HG03039 (cell line): ENCODE results near the gene LRFN3.
"Not testable (repeated sequence)": the region's sequence is repeated elsewhere in the genome, so short reads cannot be mapped to it uniquely, and the experiment has no call there.

ENCODE experiments used
- ATAC-seq: cut with Tn5 transposase; IDR thresholded peaks from one replicate; pipeline ENCODE4 v1.9.1; 2021; ENCODE audit warnings: mild to moderate bottlenecking, moderate library complexity; ENCODE audit not compliant: unreplicated experiment

The LRFN3 gene

GRCh38 chr19:35973487-35973886, 37.3 kb downstream of the LRFN3 start:
- no peak for ATAC-seq

DNA sequence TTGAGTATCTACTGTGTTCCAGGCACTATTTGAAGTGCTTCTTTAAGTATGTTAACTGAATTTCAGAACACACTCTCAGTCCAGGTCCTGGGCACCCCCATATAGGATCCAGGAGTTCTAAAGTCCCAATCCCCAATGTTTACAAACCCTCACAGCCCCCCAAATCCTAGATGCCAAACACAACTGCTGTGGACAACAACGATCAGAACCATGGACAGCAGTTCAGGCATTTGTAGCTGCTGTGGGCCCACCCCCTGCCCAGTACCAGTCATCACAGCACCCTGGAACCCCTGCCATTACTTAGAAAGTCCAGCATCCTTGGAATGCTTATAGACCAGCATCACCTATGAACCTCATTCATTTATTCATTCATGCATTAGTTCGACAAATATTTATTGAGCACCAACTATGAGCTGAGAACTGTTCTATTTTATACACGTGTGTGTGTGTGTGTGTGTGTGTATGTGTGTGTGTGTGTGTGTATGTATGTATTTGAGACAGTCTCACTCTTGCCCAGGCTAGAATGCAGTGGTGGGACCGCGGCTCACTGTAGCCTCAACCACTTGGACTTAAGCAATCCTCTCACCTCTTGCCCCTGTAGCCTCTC, 39.5 kb downstream of the LRFN3 start:
- ATAC-seq = no peak

- no peak for ATAC-seq
Measured at GRCh38 chr19:35977446-35978222, 41.5 kb downstream of the LRFN3 start.

GRCh38 chr19:35978271-35978670, 42.1 kb downstream of the LRFN3 start:
- ATAC-seq = no peak

DNA sequence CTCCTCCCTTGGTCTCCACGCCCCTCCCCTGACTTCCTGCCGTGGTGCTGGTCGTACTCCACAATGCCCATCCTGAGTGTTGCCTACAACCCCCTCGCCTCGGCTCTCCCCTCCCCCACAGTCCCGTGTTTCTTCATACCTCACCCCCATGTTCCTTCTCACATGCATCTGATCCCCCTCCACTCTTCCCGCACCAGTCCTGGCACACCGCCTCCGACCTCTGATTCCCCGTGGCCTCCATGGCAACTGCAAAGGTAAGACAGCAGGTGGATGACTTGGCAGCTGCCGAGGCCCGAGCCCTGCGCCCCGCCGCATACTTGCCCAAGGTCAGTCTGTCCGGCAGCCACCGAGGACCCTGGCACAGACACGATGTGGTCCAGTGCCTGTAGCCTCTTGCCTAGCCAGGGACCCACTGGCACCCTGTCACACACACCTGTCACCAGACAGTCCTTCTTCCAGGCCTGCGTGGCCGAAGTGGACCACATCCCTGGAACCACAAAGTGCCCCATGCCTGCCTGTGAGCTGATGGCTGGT, 42.7 kb downstream of the LRFN3 start:
- no peak for ATAC-seq

DNA sequence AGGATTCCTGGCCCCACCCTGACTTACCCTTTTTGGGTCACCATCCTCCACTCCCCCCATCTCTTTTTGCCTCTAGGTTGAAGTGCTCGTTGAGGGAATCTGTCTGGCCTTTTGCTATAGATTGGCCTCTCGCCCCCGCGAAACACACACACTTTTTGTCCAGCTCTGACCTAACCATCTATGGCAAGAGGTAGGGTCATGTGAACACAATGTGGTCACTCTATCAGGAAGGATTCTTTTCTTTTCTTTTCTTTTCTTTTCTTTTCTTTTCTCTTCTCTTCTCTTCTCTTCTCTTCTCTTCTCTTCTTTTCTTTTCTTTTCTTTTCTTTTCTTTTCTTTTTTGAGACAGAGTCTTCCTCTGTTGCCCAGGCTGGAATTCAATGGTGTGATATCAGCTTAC, 44.8 kb downstream of the LRFN3 start:
- ATAC-seq = not testable (repeated sequence)

DNA sequence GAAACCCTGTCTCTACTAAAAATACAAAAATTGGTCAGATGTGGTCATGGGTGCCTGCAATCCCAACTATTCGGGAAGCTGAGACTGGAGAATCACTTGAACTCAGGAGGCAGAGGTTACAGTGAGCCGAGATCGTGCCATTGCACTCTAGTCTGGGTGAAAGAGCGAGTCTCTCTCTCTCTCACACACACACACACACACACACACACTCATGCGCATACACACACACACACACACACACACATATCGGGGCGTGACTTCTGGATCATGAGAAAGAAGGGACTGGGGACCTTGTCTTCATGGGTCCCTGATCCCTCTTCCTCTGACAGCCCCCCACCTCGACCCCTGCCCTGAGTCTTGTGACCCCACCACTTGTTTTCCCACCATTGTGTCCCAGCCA, 47.0 kb downstream of the LRFN3 start:
- no peak for ATAC-seq

DNA sequence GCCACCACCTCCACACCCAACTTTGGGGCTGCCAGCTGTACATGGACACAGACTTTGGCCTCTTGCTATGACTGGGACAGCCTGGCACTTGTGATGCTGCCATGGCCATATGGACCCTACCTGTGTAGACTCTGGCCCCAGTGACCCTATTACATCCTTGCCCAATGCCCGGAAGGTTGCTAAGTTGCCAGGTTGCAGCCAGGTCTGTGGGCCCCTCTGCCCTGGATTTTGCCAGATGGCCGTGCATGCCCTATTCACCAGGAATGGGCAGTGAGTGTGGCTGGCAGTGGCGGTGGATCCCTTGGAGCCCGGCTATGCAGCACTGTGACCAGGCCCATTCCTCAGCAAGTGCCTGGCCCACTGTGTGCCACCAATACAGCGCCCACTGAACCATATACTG, 49.9 kb downstream of the LRFN3 start:
- no peak for ATAC-seq

- no peak for ATAC-seq
Measured at GRCh38 chr19:35986664-35987570, 50.7 kb downstream of the LRFN3 start.

DNA sequence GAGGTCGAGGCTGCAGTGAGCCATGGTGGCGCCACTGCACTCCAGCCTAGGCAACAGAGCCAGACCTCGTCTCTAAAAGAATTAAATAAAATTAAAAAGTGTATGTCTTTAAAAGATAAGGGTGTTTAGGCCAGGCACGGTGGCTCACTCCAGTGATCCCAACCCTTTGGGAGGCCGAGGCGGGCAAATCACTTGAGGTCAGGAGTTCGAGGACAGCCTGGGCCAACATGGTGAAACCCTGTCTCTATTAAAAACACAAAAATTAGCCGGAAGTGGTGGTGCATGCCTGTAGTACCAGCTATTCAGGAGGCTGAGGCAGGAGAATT, 51.4 kb downstream of the LRFN3 start:
- ATAC-seq = no peak

GRCh38 chr19:35988824-35989223, 52.6 kb downstream of the LRFN3 start:
- ATAC-seq = no peak

DNA sequence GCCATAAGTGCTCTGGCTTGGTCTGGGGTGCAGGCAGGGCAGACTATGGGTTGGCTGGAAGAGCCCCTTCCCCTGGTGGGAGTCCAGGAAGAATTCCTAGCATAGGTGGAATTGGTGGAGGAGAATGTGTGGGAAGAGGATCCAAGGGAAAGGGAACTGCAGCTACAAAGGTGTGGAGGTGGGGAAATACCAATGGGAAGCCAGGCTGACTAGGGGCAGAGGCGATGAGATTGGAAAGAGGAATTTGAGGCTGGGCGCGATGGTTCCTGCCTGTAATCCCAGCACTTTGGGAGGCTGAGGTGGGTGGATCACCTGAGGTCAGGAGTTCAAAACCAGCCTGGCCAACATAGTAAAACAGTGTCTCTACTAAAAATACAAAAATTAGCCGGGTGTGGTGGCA, 54.0 kb downstream of the LRFN3 start:
- no peak for ATAC-seq

- no peak for ATAC-seq
Measured at GRCh38 chr19:35990771-35991730, 54.9 kb downstream of the LRFN3 start.

DNA sequence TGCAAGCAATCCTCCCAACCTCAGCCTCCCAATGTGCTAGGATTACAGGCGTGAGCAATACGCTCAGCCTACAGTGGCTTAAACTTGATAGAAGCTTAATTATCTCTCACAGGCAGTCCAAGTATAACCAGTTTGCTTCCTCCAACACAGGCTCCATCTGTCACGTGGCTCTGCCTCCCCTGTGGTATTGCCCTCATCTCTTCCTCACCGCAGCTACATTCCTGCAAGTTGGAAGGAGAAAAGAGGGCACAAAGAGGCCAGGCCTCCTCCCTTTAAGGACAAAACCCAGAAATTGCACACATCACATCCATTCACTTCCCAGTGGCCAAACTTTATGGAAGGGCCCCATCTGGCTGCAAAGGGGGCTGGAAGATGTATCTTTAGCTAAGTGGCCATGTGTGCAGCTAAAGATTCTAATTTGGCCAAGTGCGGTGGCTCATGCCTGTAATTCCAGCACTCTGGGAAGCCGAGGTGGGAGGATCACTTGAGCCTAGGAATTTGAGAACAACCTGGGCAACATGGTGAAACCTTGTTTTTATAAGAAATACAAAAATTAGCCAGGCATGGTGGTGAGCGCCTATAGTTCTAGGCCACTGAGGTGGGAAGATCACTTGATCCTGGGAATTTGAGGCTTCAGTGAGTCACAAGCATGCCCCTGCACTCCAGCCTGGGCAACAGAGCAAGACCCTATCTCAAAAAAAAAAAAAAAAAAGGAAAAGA, 55.7 kb downstream of the LRFN3 start:
- no peak for ATAC-seq

GRCh38 chr19:35992907-35993765, 57.0 kb downstream of the LRFN3 start:
- ATAC-seq = no peak

DNA sequence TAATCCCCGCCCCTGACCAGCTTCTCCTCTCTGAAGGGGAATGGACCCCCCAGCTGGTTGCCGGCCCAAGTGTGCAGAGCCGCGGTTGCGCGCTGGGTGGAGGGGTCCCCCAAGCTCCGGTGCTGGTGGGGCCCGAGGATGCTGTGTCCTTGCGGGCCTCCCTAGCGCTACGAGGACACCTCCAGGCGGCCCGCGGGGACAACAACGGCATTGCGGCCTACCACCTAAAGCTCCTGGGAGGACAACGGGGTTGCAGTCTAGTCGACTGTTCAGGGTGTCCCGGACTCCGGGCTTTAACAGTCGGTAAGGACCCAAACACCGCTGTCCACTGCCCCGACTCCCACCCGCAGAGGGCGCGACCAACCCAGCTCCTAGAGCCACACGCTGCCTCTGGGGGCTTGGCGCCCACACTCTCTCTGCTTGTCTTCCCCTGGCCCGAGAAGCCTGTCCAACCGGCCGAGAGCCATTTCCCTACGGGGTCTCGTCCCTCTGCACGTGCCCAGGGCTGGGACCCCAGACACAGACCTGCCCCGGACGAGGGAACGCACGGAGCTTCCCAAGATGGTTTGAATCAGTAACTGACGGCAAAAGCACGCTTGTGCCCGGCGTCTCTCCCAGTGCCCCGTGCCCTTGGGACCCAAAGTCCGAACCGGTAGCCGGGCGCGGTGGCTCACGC, 57.9 kb downstream of the LRFN3 start:
- ATAC-seq = no peak
